Astrocyte (in vitro differentiated cells and primary cell): ENCODE results near the gene CTXN2.

Experiments
- CTCF ChIP-seq: IDR thresholded peaks from 2 replicates; pipeline ENCODE4 v1.5.1; 2011; ENCODE audit warnings: low read depth, mild to moderate bottlenecking, inconsistent platforms, low read length, moderate library complexity; ENCODE audit not compliant: insufficient read depth
- EZH2 ChIP-seq: IDR thresholded peaks from 2 replicates; pipeline ENCODE4 v1.6.1; 2012; ENCODE audit warnings: mild to moderate bottlenecking, low read length, inconsistent platforms; ENCODE audit not compliant: insufficient read depth

- no peak for TF ChIP-seq CTCF
- no peak for TF ChIP-seq EZH2
These were observed at the start of gene CTXN2 for GRCh38 chr15:48191574-48192225.
